RCC 7860 (cell line): ENCODE data around the gene VEPH1.
A peak's percentile ranks its signal among the peaks of the same experiment; 100 is the strongest.

Experiments
- DNase-seq: peaks from one replicate; pipeline ENCODE4 v3.0.0-alpha.2; 2015; ENCODE audit warnings: low spot score
- FAIRE-seq: peaks from 2 replicates; lab custom pipeline; 2012; peaks lifted over from hg19 to GRCh38; lab: Jason Lieb, UNC

The VEPH1 gene

GRCh38 chr3:157438194-157438730 is 65.0 kb downstream of the VEPH1 start:
- FAIRE-seq (no peak), DNase-seq (no peak)

GRCh38 chr3:157436583-157437291 is 66.5 kb downstream of the VEPH1 start, which contains the start of gene PTX3:
Gene PTX3, plus strand, starts transcription at chr3:157436850. Its CDS starts 84 bp downstream, at chr3:157436934.
- DNase-seq (peak; percentile 83), FAIRE-seq (peak; percentile 64)

GRCh38 chr3:157429708-157430107 is 73.5 kb downstream of the VEPH1 start:
- DNase-seq (peak; percentile 27), FAIRE-seq (peak; percentile 72)

GRCh38 chr3:157428853-157429252 is 74.4 kb downstream of the VEPH1 start:
- no peak for DNase-seq
- no peak for FAIRE-seq

GRCh38 chr3:157427901-157428300 is 75.3 kb downstream of the VEPH1 start:
- DNase-seq = no peak
- FAIRE-seq = no peak

- DNase-seq (no peak), FAIRE-seq (no peak)
Measured at GRCh38 chr3:157423337-157423736, 79.9 kb downstream of the VEPH1 start.

- FAIRE-seq = no peak
Measured at GRCh38 chr3:157420606-157421130, 82.5 kb downstream of the VEPH1 start.

GRCh38 chr3:157418104-157418503 is 85.1 kb downstream of the VEPH1 start:
- DNase-seq (peak; percentile 43), FAIRE-seq (no peak)

More at GRCh38 chr3:157420606-157421130, 82.5 kb downstream of the VEPH1 start:
- DNase-seq = no peak

GRCh38 chr3:157417247-157417646 is 86.0 kb downstream of the VEPH1 start:
- FAIRE-seq = no peak
- DNase-seq = peak; percentile 66

- DNase-seq (no peak), FAIRE-seq (no peak)
Measured at GRCh38 chr3:157416347-157417087, 86.7 kb downstream of the VEPH1 start.

- DNase-seq = no peak
Measured at GRCh38 chr3:157414861-157415260, 88.4 kb downstream of the VEPH1 start.

GRCh38 chr3:157412323-157412855 is 90.8 kb downstream of the VEPH1 start:
- FAIRE-seq = no peak
- no peak for DNase-seq

More at GRCh38 chr3:157414861-157415260, 88.4 kb downstream of the VEPH1 start:
- FAIRE-seq = no peak

- FAIRE-seq = no peak
Measured at GRCh38 chr3:157410945-157411344, 92.3 kb downstream of the VEPH1 start.

GRCh38 chr3:157409516-157409915 is 93.7 kb downstream of the VEPH1 start:
- no peak for DNase-seq
- FAIRE-seq = no peak

More at GRCh38 chr3:157410945-157411344, 92.3 kb downstream of the VEPH1 start:
- DNase-seq = no peak

- no peak for DNase-seq
- FAIRE-seq = no peak
Measured at GRCh38 chr3:157408499-157409149, 94.6 kb downstream of the VEPH1 start.

- FAIRE-seq = no peak
- DNase-seq = no peak
Measured at GRCh38 chr3:157407769-157408168, 95.4 kb downstream of the VEPH1 start.

- no peak for DNase-seq
- no peak for FAIRE-seq
Measured at GRCh38 chr3:157406394-157406793, 96.8 kb downstream of the VEPH1 start.

GRCh38 chr3:157405457-157405856 is 97.8 kb downstream of the VEPH1 start:
- no peak for FAIRE-seq
- DNase-seq = peak; percentile 24

- DNase-seq (no peak), FAIRE-seq (no peak)
Measured at GRCh38 chr3:157404381-157404780, 98.8 kb downstream of the VEPH1 start.

GRCh38 chr3:157398598-157398997 is 104.6 kb downstream of the VEPH1 start:
- FAIRE-seq = no peak

GRCh38 chr3:157394411-157394810 is 108.8 kb downstream of the VEPH1 start:
- no peak for FAIRE-seq

More at GRCh38 chr3:157398598-157398997, 104.6 kb downstream of the VEPH1 start:
- DNase-seq = peak; percentile 36

More at GRCh38 chr3:157394411-157394810, 108.8 kb downstream of the VEPH1 start:
- no peak for DNase-seq
